K562 (cell line): ENCODE measurements around the gene EDEM1. TPM values are rescaled to one million over a fixed set of nuclear protein-coding genes. Genes with fewer than 3 reads are reported as not detected.

ENCODE experiments used
- ADNP ChIP-seq: fragments of 200-800 bp; sonication (Bioruptor generic); IDR thresholded peaks from 2 replicates; pipeline ENCODE4 v1.6.1; 2016; ENCODE audit warnings: missing genetic modification characterization, missing compliant biosample characterization
- ELF2 ChIP-seq: fragments of 250-450 bp; sonication (Bioruptor Pico); IDR thresholded peaks from 2 replicates; pipeline ENCODE4 v1.5.0; 2021; ENCODE audit warnings: mild to moderate bottlenecking
- ERF ChIP-seq: fragments of 450-650 bp; formaldehyde crosslinking; IDR thresholded peaks from 2 replicates; pipeline ENCODE4 v1.4.0; 2020; ENCODE audit warnings: mild to moderate bottlenecking, mixed read lengths
- MTF1 ChIP-seq: fragments of 250-450 bp; sonication (Bioruptor Pico); IDR thresholded peaks from 2 replicates; pipeline ENCODE4 v1.9.0; 2021; ENCODE audit warnings: moderate library complexity, mild to moderate bottlenecking, inconsistent platforms, borderline replicate concordance
- NCOA4 ChIP-seq: fragments of 450-650 bp; IDR thresholded peaks from 2 replicates; pipeline ENCODE4 v1.6.1; 2018; ENCODE audit warnings: mild to moderate bottlenecking; ENCODE audit not compliant: partially characterized antibody
- PHF20 ChIP-seq: fragments of 450-650 bp; IDR thresholded peaks from 2 replicates; pipeline ENCODE4 v1.6.1; 2018; ENCODE audit not compliant: partially characterized antibody
- PTTG1 ChIP-seq: fragments of 450-650 bp; IDR thresholded peaks from 2 replicates; pipeline ENCODE4 v1.6.1; 2016; ENCODE audit warnings: low read depth, mild to moderate bottlenecking, missing genetic modification characterization, missing compliant biosample characterization
- SMARCE1 ChIP-seq: fragments of 450-650 bp; IDR thresholded peaks from 2 replicates; pipeline ENCODE4 v1.7.1; 2016; ENCODE audit warnings: mild to moderate bottlenecking
- SPI1 ChIP-seq: IDR thresholded peaks from 2 replicates; pipeline ENCODE4 v1.6.1; 2011; ENCODE audit warnings: low read depth, low read length, control low read depth, borderline replicate concordance
- SREBF1 ChIP-seq: fragments of 150-350 bp; IDR thresholded peaks from 2 replicates; pipeline ENCODE4 v1.6.1; 2014; ENCODE audit warnings: antibody characterized with exemption, low read depth, low read length, borderline replicate concordance
- U2AF1 ChIP-seq: fragments of 200-400 bp; formaldehyde crosslinking; optimal IDR thresholded peaks from 2 replicates; pipeline ENCODE3; 2017; ENCODE audit warnings: mild to moderate bottlenecking, low read depth, low read length, moderate library complexity
- WHSC1 ChIP-seq: IDR thresholded peaks from one replicate; pipeline ENCODE4 v1.6.1; 2012; ENCODE audit warnings: low read length, control low read depth, inconsistent platforms
- XRCC3 ChIP-seq: fragments of 450-650 bp; IDR thresholded peaks from 2 replicates; pipeline ENCODE4 v1.6.1; 2017; ENCODE audit warnings: mild to moderate bottlenecking, moderate library complexity
- ZNF347 ChIP-seq: fragments of 450-650 bp; formaldehyde crosslinking; IDR thresholded peaks from 2 replicates; pipeline ENCODE4 v1.4.0; 2020; ENCODE audit warnings: low read depth, mild to moderate bottlenecking, moderate library complexity
- polyA plus RNA-seq, 8 experiments: library from polyadenylated mRNA; depleted of rRNA in 4 of 8; stranded (reverse) in 5 of 8; unstranded in 3 of 8; fragments of >200 nt; fragmentation: Nextera tagmentation in 2 of 8; fragmentation: Illumina TruSeq in 1 of 8; extraction: Ambion mirVana in 2 of 8; extraction: Trizol in 1 of 8; gene quantifications; 2 replicates each; pipeline versions ENCODE4 v1.2.1 to v1.2.3, GENCODE V29; 2011 to 2014; ENCODE audit warnings: inconsistent platforms in 1 of 8, missing spikeins in 1 of 8
- total RNA-seq, 7 experiments: library from RNA; depleted of rRNA in 6 of 7; stranded (reverse); fragments of >200 nt in 6 of 7; fragmentation: Illumina TruSeq in 2 of 7; extraction: Trizol in 2 of 7; gene quantifications; 2 replicates each; pipeline versions ENCODE4 v1.2.1 to v1.2.3, GENCODE V29; 2011 to 2021; ENCODE audit warnings: low replicate concordance in 1 of 7
- TF ChIP-seq, protein P1 (sequence below): fragments of 450-650 bp; formaldehyde crosslinking; conservative IDR thresholded peaks from 2 replicates; pipeline ENCODE4 v1.4.0; 2022; ENCODE audit warnings: mild to moderate bottlenecking, missing genetic modification characterization
- TF ChIP-seq, protein P2 (sequence below): fragments of 250-450 bp; sonication (Bioruptor Pico); IDR thresholded peaks from 2 replicates; pipeline ENCODE4 v1.4.0; 2020; ENCODE audit warnings: mild to moderate bottlenecking
- TF ChIP-seq, protein P3 (sequence below): sonication (generic); formaldehyde crosslinking; IDR thresholded peaks from 2 replicates; pipeline ENCODE4 v1.8.1; 2022; ENCODE audit warnings: missing genetic modification reagents
- TF ChIP-seq, protein P4 (sequence below), 3 experiments: IDR thresholded peaks in 2 of 3; conservative IDR thresholded peaks in 1 of 3; 2 replicates each; pipeline ENCODE4 v1.5.1; 2011 to 2012; ENCODE audit warnings: low read length in 3 of 3, mild to moderate bottlenecking in 3 of 3, control low read depth in 2 of 3, improper control_type of control experiment in 1 of 3, inconsistent platforms in 1 of 3, low read depth in 1 of 3, mixed read lengths in 1 of 3, moderate library complexity in 1 of 3; ENCODE audit not compliant: insufficient read depth in 2 of 3
- TF ChIP-seq, protein P5 (sequence below): fragments of 250-450 bp; sonication (Bioruptor Pico); IDR thresholded peaks from 2 replicates; pipeline ENCODE4 v1.5.0; 2021; ENCODE audit warnings: mild to moderate bottlenecking, borderline replicate concordance

EDEM1 gene
- total and polyA plus RNA-seq, 9 of the 15 experiments (the other 6 are each of a cell fraction or from before 2014, with no cell fraction given), result 6.2 to 36.7 (median 14.3) TPM

DNA sequence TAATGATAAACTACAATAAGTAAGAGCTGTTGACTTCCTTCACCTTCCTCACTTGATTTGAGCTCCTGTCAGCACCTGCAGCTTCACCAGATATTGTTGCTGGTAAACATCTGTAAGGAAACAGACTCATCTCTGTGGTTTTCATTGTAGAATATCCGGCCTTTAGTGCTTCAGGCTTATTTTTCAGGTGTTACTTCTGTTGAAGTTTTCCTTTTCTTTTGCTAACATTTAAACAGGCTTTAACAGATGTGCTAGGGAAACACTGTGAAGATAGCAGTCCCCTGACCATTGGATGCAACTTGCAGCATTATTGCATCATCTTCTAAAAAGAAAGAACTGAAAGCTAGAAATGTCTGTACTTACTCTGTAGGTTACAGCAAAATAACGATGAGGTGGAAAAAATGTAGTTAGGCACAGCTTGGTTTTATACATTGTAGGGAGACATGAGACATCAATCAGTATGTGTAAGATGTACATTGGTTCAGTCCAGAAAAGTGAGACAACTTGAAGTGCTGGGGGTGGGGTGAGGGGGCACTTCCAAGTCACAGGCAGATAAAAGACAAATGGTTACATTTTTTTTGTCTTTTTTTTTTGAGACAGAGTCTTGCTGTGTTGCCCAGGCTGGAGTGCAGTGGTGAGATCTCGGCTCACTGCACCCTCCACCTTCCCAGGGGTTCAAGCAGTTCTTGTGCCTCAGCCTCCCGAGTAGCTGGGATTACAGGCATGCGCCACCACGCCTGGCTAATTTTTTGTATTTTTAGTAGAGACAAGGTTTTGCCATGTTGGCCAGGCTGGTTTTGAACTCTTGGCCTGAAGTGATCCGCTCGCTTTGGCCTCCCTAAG lies 10.2 kb downstream of the EDEM1 start (continued):
- TF ChIP-seq PTTG1 (tag) (peak; percentile 24), PHF20 (no peak), SPI1 (no peak), ADNP (tag) (no peak), ZNF347 (no peak), MTF1 (CRISPR knock-in tag) (0 out of 2 replicates have a peak, but pooled peaks have one; percentile 9), SMARCE1 (peak; percentile 49; the same call in 1 of the 2 replicates), WHSC1 (no peak), ELF2 (CRISPR knock-in tag) (peak; percentile 61; the same call in 1 of the 2 replicates), NCOA4 (no peak), U2AF1 (no peak), SREBF1 (no peak), ERF (CRISPR knock-in tag) (no peak), XRCC3 (no peak)
- TF ChIP-seq, protein P1, sequence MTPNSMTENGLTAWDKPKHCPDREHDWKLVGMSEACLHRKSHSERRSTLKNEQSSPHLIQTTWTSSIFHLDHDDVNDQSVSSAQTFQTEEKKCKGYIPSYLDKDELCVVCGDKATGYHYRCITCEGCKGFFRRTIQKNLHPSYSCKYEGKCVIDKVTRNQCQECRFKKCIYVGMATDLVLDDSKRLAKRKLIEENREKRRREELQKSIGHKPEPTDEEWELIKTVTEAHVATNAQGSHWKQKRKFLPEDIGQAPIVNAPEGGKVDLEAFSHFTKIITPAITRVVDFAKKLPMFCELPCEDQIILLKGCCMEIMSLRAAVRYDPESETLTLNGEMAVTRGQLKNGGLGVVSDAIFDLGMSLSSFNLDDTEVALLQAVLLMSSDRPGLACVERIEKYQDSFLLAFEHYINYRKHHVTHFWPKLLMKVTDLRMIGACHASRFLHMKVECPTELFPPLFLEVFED (CRISPR knock-in tag), result peak; percentile 79; the same call in 1 of the 2 replicates
- TF ChIP-seq, protein P2, sequence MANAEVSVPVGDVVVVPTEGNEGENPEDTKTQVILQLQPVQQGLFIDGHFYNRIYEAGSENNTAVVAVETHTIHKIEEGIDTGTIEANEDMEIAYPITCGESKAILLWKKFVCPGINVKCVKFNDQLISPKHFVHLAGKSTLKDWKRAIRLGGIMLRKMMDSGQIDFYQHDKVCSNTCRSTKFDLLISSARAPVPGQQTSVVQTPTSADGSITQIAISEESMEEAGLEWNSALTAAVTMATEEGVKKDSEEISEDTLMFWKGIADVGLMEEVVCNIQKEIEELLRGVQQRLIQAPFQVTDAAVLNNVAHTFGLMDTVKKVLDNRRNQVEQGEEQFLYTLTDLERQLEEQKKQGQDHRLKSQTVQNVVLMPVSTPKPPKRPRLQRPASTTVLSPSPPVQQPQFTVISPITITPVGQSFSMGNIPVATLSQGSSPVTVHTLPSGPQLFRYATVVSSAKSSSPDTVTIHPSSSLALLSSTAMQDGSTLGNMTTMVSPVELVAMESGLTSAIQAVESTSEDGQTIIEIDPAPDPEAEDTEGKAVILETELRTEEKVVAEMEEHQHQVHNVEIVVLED (CRISPR knock-in tag), result peak; percentile 64; the same call in 1 of the 2 replicates
- TF ChIP-seq, protein P3, sequence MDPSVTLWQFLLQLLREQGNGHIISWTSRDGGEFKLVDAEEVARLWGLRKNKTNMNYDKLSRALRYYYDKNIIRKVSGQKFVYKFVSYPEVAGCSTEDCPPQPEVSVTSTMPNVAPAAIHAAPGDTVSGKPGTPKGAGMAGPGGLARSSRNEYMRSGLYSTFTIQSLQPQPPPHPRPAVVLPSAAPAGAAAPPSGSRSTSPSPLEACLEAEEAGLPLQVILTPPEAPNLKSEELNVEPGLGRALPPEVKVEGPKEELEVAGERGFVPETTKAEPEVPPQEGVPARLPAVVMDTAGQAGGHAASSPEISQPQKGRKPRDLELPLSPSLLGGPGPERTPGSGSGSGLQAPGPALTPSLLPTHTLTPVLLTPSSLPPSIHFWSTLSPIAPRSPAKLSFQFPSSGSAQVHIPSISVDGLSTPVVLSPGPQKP (CRISPR knock-in tag), result no peak
- TF ChIP-seq, protein P4, sequence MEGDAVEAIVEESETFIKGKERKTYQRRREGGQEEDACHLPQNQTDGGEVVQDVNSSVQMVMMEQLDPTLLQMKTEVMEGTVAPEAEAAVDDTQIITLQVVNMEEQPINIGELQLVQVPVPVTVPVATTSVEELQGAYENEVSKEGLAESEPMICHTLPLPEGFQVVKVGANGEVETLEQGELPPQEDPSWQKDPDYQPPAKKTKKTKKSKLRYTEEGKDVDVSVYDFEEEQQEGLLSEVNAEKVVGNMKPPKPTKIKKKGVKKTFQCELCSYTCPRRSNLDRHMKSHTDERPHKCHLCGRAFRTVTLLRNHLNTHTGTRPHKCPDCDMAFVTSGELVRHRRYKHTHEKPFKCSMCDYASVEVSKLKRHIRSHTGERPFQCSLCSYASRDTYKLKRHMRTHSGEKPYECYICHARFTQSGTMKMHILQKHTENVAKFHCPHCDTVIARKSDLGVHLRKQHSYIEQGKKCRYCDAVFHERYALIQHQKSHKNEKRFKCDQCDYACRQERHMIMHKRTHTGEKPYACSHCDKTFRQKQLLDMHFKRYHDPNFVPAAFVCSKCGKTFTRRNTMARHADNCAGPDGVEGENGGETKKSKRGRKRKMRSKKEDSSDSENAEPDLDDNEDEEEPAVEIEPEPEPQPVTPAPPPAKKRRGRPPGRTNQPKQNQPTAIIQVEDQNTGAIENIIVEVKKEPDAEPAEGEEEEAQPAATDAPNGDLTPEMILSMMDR (IDR thresholded peaks at IDR 0.05 in 2 of 3, conservative IDR thresholded peaks at IDR 0.05 in 1 of 3; ENCODE audit: insufficient read depth in 2 of 3, low read depth in 1 of 3, low read length in 3 of 3), result no peak
- TF ChIP-seq, protein P5, sequence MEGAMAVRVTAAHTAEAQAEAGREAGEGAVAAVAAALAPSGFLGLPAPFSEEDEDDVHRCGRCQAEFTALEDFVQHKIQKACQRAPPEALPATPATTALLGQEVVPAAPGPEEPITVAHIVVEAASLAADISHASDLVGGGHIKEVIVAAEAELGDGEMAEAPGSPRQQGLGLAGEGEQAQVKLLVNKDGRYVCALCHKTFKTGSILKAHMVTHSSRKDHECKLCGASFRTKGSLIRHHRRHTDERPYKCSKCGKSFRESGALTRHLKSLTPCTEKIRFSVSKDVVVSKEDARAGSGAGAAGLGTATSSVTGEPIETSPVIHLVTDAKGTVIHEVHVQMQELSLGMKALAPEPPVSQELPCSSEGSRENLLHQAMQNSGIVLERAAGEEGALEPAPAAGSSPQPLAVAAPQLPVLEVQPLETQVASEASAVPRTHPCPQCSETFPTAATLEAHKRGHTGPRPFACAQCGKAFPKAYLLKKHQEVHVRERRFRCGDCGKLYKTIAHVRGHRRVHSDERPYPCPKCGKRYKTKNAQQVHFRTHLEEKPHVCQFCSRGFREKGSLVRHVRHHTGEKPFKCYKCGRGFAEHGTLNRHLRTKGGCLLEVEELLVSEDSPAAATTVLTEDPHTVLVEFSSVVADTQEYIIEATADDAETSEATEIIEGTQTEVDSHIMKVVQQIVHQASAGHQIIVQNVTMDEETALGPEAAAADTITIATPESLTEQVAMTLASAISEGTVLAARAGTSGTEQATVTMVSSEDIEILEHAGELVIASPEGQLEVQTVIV, result no peak
